Stimulated activated CD8-positive, alpha-beta memory T cell treated with anti-CD3 and anti-CD28 coated beads, Interleukin-12 subunit alpha, Interleukin-12 subunit beta, amount 100 ng/mL, for 1 hour (primary cell): ENCODE results near the gene BMP8B.
A peak's percentile ranks its signal among the peaks of the same experiment; 100 is the strongest.
"Not testable (repeated sequence)": the region's sequence is repeated elsewhere in the genome, so short reads cannot be mapped to it uniquely, and the experiment has no call there.

Source experiments
- DNase-seq: peaks from one replicate; pipeline ENCODE4 v3.0.0-alpha.2; 2020; ENCODE audit warnings: low read depth

The BMP8B gene

DNA sequence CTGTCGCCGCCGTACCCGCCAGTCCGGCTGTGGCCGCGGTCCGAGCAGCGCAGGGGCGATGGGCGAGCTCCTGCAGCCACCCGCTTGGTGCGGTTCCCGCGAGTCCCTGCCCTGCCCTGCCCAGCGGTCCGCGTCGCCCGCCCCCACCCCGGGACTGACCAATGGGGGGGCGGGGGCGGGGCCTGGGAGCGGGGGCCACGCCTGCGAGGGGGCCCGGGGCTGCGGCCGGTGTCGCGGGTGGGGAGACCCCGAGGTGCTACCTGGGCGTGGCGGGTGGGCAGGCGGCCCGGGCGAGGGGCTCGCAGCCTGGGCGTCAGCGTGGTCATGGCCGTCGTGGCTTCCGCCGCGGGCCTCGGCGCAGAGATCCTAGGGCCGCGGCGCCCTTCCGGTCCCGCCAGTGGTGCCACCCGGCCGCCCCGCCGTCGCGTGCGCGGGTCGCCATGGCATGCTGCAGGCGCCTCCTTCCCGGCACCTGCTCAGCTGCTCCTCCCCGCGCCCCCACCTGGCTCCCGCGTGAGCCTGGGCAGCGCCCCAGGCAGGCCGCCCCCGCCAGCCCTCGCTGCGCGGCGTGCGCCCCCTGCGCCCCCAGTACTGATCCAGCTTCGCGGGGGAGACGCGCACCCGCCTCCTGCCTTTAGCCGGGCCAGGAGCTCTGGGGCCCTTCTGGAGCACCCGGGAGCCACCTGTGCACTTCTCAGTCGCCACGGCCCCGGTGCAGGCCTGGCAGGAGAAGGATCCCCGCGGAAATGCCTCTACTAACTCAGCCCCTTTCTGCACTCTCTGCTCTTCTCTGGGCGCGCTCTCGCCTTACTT lies at the start of gene BMP8B:
Gene BMP8B, minus strand, starts transcription at position 108 of the 813 bp plus-strand sequence. CDS start 380 bp downstream, outside the sequence.
- DNase-seq: peak; percentile 2

GRCh38 chr1:39836595-39837110 lies 48.0 kb upstream of the BMP8B start:
- DNase-seq: no peak

DNA sequence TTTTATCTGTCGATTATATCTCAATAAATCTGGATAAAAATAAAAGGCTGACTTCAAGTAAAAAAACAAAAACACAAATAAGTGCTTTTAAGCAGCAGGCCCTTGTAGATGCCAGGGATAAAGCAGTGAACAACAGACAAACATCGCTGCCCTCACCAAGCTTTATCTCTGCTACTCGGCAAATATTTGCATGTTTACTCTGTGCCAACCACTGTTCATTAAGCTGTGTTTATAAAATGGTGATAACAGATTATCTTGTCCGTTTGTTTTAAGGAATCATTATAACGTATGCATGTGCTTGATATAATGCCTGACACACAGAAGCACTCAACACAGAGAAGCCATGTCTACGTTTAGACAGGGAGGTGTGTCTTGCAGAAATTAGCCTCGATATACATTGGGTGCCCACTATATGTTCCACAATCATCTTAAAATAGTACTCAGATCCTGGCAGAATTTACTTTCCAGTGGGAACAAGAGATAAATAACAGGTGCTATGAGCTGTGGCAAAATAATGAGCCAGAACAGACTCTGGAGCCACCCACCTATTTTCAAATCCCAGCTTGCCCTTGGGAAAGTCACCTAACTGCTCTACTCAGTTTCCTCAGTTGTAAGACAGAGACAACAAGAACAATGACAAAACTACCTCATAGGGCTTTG lies 47.4 kb upstream of the BMP8B start:
- no peak for DNase-seq

- no peak for DNase-seq
Measured at GRCh38 chr1:39835110-39835509, 46.4 kb upstream of the BMP8B start.

DNA sequence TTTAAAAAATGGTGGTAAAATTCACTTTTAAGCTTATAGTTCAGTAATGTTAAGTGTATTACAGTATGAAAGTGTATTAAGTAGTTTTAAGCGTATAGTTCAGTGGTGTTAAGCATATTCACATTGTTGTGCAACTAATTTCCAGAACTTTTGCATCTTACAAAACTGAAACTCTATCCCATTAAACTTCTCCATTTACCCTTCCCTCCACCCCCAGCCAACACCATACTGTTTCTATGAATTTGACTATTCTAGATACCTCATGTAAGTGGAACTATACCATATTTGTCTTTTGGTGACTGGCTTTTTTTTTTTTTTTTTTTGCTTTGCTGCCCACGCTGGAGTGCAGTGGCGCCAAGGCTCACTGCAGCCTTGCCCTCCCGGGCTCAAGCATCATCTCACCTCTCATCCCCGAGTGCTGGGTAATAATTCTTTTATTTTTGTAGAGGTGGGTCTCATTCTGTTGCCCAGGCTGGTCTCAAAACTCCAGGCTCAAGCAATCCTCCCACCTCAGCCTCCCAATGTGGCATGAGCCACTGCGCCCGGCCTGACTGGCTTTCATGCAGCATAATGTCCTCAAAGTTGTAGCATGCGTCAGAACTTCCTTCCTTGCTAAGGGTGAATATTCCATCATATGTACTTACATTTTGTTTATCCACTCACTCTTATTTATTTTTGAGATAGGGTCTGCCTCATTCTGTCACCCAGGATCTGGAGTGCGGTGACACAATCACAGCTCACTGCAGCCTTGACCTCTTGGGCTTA lies 45.1 kb upstream of the BMP8B start:
- no peak for DNase-seq

DNA sequence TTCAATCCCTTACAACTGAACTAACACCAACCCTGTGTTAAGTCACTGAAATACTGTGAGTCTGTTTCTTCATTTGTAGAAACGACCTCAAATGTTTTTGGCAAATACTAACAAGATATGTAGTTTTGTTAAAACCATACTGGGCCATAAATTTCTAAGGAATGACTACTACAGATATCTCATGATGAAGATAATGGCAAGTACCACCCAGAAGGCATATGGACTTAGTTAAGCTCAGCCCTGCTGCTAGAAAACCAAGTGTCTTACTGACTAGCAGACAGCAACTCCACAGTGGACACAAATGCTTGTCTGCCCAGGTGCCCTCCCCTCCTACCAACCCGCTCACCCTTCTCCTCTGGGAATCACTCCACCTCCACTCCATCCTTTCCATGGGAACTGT lies 44.5 kb upstream of the BMP8B start:
- DNase-seq: no peak

DNA sequence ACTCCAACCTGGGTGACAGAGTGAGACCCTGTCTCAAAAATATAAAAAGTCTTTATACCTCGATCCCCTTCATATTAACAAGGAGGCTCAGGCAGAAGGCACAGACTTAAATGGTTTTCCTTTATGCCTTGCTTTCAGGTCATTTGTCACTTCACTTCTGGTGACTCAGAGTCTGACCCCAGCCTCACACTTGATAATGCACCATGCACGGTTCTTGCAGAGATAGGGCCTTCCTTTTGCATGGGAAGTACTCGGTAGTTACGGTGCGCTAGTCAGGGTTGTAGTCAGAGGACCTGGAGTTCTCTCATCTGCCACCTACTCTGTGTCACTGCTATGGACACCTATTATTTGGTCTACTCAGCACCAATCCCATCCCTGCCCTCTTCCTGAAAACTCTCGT lies 43.6 kb upstream of the BMP8B start:
- no peak for DNase-seq

- no peak for DNase-seq
Measured at GRCh38 chr1:39829791-39830533, 41.3 kb upstream of the BMP8B start.

GRCh38 chr1:39828734-39829133 lies 40.1 kb upstream of the BMP8B start:
- DNase-seq: no peak

DNA sequence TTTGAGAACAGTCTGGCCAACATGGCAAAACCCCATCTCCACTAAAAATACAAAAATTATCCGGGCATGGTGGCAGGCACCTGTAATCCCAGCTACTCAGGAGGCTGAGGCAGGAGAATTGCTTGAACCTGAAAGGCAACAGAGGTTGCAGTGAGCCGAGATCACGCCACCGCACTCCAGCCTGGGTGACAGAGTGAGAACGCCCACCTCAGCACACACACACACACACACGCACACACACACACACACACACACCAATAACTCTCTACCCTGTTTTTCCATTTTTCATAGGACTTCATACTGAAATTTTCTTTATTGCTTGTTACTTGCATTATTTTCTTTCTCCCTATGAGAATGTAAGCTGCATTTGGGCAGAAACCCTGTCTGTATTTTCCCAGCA lies 39.6 kb upstream of the BMP8B start:
- DNase-seq: not testable (repeated sequence)

GRCh38 chr1:39827201-39827600 lies 38.5 kb upstream of the BMP8B start:
- DNase-seq: no peak

DNA sequence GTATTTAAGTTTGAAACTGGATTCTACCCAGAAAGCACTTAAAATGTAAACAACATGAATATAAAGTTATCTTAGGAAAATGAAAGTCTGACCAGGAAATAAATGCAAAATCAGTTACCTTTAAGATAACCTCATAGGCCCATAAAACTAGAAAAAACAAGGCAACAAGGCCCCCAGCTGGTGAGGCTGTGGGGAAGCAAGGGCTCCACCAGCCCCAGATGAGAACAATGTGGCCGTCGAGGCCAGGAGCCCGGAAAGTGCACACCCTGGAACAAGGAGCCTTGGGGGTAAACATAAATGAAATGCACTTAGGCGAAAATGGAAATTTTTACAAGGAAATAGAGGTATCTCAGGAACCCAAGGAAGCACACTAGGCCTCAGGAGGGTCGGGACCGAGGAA lies 37.9 kb upstream of the BMP8B start:
- no peak for DNase-seq

- no peak for DNase-seq
Measured at GRCh38 chr1:39825432-39825941, 36.8 kb upstream of the BMP8B start.

DNA sequence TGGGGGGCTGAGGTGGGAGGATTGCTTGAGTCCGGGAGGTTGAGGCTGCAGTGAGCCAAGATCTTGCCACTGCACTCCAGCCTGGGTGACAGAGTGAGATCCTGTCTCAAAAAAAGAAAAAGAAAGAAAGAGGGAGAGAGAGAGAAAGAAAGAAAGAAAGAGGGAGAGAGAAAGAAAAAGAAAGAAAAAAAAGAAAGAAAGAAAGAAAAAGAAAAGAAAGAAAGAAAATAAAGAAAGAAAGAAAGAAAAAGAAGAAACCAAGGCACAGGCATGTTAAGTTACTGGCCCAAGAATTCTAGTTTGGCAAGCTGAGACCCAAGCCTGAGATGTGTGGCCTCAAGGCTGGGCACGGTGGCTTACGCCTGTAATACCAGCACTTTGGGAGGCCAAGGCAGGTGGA lies 34.8 kb upstream of the BMP8B start:
- not testable (repeated sequence) for DNase-seq

DNA sequence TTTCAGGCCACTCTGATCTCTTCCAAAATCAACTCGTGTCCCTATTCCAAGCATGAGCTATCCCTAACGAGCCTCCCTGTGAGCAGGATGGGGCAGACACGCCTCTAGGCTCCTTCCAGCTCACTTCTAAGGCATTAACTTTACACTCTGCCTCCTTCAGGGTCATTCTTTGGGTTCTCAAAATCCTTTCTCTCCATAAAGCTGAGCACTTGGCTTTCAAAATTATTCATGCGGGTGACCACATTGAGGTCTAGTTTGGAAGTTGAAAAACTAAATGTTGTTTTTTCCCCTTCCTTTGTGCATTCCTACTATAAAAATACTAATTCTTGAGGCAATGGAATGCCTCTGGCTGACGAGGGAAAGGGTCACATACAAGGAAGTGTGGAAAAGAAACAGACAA lies 33.5 kb upstream of the BMP8B start:
- no peak for DNase-seq

- DNase-seq: no peak
Measured at GRCh38 chr1:39819091-39819812, 30.6 kb upstream of the BMP8B start.

DNA sequence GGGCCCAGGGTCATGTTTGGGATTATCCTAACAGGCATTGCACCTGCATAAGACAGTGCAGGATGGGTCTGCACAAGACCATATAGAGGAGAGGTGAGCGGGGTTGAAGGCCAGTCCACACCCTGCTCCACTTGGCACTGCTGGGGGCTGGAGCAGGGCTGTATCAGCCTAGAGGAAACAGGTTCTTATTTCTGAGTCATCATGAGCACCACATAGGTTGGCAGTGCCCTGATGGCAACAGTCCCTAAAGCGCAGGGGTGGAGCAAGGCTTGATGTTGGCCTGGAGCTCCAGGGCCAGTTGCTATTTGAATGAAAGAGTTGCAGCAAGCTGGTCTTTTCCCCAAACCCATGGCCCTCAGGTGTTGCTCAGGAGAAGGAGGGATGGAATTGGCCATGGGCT lies 29.8 kb upstream of the BMP8B start:
- no peak for DNase-seq

DNA sequence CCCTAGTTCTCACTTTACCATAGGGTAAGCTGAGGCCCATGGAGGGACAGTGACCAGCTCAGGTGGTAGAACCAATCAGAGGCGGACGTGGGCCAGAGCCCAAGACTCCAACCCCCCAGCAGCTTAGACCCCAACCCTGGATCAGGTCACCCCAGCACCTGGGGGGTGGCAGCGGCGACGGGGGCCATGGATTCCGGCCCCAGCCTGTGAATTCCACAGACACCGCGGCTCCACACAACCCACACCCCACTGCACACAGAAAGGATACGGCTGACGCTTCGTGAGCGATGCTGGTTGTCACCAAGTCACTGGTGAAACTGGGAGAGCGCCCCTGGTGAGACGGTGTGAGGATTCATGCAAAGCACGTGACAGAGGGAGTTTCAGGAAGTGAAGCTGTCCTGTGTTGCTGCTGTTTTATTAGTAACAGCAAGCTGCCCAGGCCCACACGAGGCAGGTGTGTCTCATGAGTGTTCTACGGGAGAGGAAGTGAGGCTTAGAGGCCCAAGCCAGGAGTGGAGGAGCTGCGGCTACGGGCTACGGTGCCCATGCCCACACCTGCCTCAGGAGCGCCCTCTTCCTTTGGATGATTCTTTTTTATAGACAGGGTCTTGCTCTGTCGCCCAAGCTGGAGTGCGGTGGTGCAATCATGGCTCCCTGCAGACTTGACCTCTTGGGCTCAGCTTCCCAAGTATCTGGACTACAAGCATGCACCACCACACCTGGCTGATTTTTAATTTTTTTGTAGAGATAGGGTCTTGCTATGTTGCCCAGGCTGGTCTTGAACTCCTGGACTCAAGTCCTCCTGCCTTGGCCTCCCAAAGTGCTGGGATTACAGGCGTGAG lies 28.6 kb upstream of the BMP8B start:
- DNase-seq: peak; percentile 25

- DNase-seq: no peak
Measured at GRCh38 chr1:39816415-39817090, 27.9 kb upstream of the BMP8B start.
